Karpas-422 (cell line): ENCODE measurements around the gene AMN. TPM values are rescaled to one million over a fixed set of nuclear protein-coding genes. Genes with fewer than 3 reads are reported as not detected.
"Not testable (repeated sequence)": the region's sequence is repeated elsewhere in the genome, so short reads cannot be mapped to it uniquely, and the experiment has no call there.

Experiments
- DNase-seq: peaks from one replicate; pipeline ENCODE4 v3.0.0-alpha.2; 2015
- H2AFZ ChIP-seq: fragments of 200-600 bp; sonication (generic); 2 replicates; pipeline ENCODE4 v1.6.1; 2014; ENCODE audit warnings: antibody characterized with exemption, low read length, mixed read lengths
- H3K27ac ChIP-seq: fragments of 200-600 bp; sonication (generic); 2 replicates; pipeline ENCODE4 v1.5.1; 2014; ENCODE audit warnings: mild to moderate bottlenecking, low read length, moderate library complexity
- H3K27me3 ChIP-seq: fragments of 200-600 bp; sonication (generic); 2 replicates; pipeline ENCODE4 v1.6.1; 2014; ENCODE audit warnings: low read length, mixed read lengths
- H3K36me3 ChIP-seq: fragments of 200-600 bp; sonication (generic); 2 replicates; pipeline ENCODE4 v1.6.1; 2014; ENCODE audit warnings: low read length, mixed read lengths; ENCODE audit not compliant: insufficient read depth
- H3K4me1 ChIP-seq: fragments of 200-600 bp; sonication (generic); 2 replicates; pipeline ENCODE4 v1.6.1; 2014; ENCODE audit warnings: mild to moderate bottlenecking, low read length, mixed read lengths
- H3K4me2 ChIP-seq: fragments of 200-600 bp; sonication (generic); 2 replicates; pipeline ENCODE4 v1.6.1; 2014; ENCODE audit warnings: low read length, low read depth, mild to moderate bottlenecking; ENCODE audit not compliant: poor library complexity, severe bottlenecking
- H3K4me3 ChIP-seq: fragments of 200-600 bp; sonication (generic); 2 replicates; pipeline ENCODE4 v1.5.1; 2014; ENCODE audit warnings: mild to moderate bottlenecking, antibody characterized with exemption, low read length, mixed read lengths
- H3K79me2 ChIP-seq: fragments of 200-600 bp; sonication (generic); 2 replicates; pipeline ENCODE4 v1.6.1; 2014; ENCODE audit warnings: mild to moderate bottlenecking, low read length, mixed read lengths
- H3K9ac ChIP-seq: fragments of 200-600 bp; sonication (generic); 2 replicates; pipeline ENCODE4 v1.6.0; 2014; ENCODE audit warnings: low read length
- H3K9me2 ChIP-seq: fragments of 200-600 bp; sonication (generic), shearing (Covaris generic); replicated peaks from 2 replicates; pipeline ENCODE4 v1.6.0; 2014; ENCODE audit warnings: mild to moderate bottlenecking, low read length, moderate library complexity; ENCODE audit not compliant: insufficient read depth
- H3K9me3 ChIP-seq: fragments of 300-700, 200-600 bp; sonication (generic); 2 replicates; pipeline ENCODE4 v1.6.1; 2014; ENCODE audit warnings: low read length, mixed read lengths
- H4K20me1 ChIP-seq: fragments of 200-600 bp; sonication (generic); 2 replicates; pipeline ENCODE4 v1.6.1; 2014; ENCODE audit warnings: mild to moderate bottlenecking, antibody characterized with exemption, low read length, low read depth; ENCODE audit not compliant: insufficient read depth
- total RNA-seq: library from RNA; depleted of rRNA; stranded (reverse); fragments of >200 nt; shearing (Covaris generic); gene quantifications from 2 replicates; pipeline ENCODE4 v1.2.3, GENCODE V29; 2014; ENCODE audit warnings: low replicate concordance

AMN gene
- total RNA-seq, 1 experiment from 2014 or later: 7.7 TPM

GRCh38 chr14:102892651-102893050 lies 29.8 kb upstream of the AMN start:
- H3K79me2 ChIP-seq: peaks cover 35% of the 10 kb centered on the region
- H2AFZ ChIP-seq: no peak overlapping the region
- H3K27me3 ChIP-seq: no peaks in the 10 kb centered on the region
- H3K36me3 ChIP-seq: peaks cover 78% of the 10 kb centered on the region
- no peak overlapping the region for H3K4me3 ChIP-seq
- H3K9me2 ChIP-seq: no peaks in the 10 kb centered on the region
- no peak overlapping the region for H3K27ac ChIP-seq
- H3K4me1 ChIP-seq: peaks cover 30% of the 10 kb centered on the region
- no peak overlapping the region for H3K9ac ChIP-seq
- H3K9me3 ChIP-seq: no peaks in the 10 kb centered on the region
- H3K4me2 ChIP-seq: no peak overlapping the region
- no peak for DNase-seq
- no peaks in the 10 kb centered on the region for H4K20me1 ChIP-seq

GRCh38 chr14:102893452-102893851 lies 29.0 kb upstream of the AMN start:
- Histone ChIP-seq H3K79me2 (peaks cover 38% of the 10 kb centered on the region), H3K4me2 (no peak overlapping the region), H3K9me2 (no peaks in the 10 kb centered on the region), H3K27ac (no peak overlapping the region), H3K9me3 (no peaks in the 10 kb centered on the region), H3K4me1 (peaks cover 38% of the 10 kb centered on the region), H3K4me3 (no peak overlapping the region), H3K9ac (no peak overlapping the region), H3K27me3 (no peaks in the 10 kb centered on the region), H2AFZ (no peak overlapping the region), H4K20me1 (no peaks in the 10 kb centered on the region), H3K36me3 (peaks cover 73% of the 10 kb centered on the region)
- DNase-seq: no peak

- H3K79me2 ChIP-seq: peaks cover 27% of the 10 kb centered on the region
- not testable (repeated sequence) for H3K9me3 ChIP-seq, H2AFZ ChIP-seq, H3K4me2 ChIP-seq, H3K9ac ChIP-seq, DNase-seq, H4K20me1 ChIP-seq, H3K4me3 ChIP-seq, H3K9me2 ChIP-seq, H3K27me3 ChIP-seq
- H3K27ac ChIP-seq: peak overlapping the region; percentile 93
- peaks cover 49% of the 10 kb centered on the region for H3K36me3 ChIP-seq
- H3K4me1 ChIP-seq: peaks cover 71% of the 10 kb centered on the region
Measured at GRCh38 chr14:102896735-102897134, 25.7 kb upstream of the AMN start.

GRCh38 chr14:102897299-102898027 lies 25.0 kb upstream of the AMN start:
- no peaks in the 10 kb centered on the region for H4K20me1 ChIP-seq
- H3K79me2 ChIP-seq: peaks cover 30% of the 10 kb centered on the region
- H3K36me3 ChIP-seq: peaks cover 45% of the 10 kb centered on the region
- H3K27ac ChIP-seq: peak overlapping the region; percentile 93
- peak overlapping the region; percentile 16 for H3K9ac ChIP-seq
- no peaks in the 10 kb centered on the region for H3K9me3 ChIP-seq
- H3K9me2 ChIP-seq: no peaks in the 10 kb centered on the region
- peaks cover 78% of the 10 kb centered on the region for H3K4me1 ChIP-seq
- DNase-seq: no peak
- no peak overlapping the region for H2AFZ ChIP-seq
- H3K27me3 ChIP-seq: no peaks in the 10 kb centered on the region
- H3K4me3 ChIP-seq: no peak overlapping the region
- H3K4me2 ChIP-seq: peak overlapping the region; percentile 73

GRCh38 chr14:102898298-102898697 lies 24.2 kb upstream of the AMN start:
- Histone ChIP-seq H3K79me2 (peaks cover 34% of the 10 kb centered on the region), H3K9ac (peak overlapping the region; percentile 58), H3K27ac (peak overlapping the region; percentile 93)

GRCh38 chr14:102898776-102899515 lies 23.5 kb upstream of the AMN start:
- DNase-seq: no peak
- peak overlapping the region; percentile 58 for H3K9ac ChIP-seq
- no peak overlapping the region for H2AFZ ChIP-seq
- H3K27me3 ChIP-seq: no peaks in the 10 kb centered on the region
- no peaks in the 10 kb centered on the region for H3K9me3 ChIP-seq
- H3K27ac ChIP-seq: peak overlapping the region; percentile 93
- peak overlapping the region; percentile 4; the same call in 1 of the 2 replicates for H3K4me3 ChIP-seq
- H3K4me2 ChIP-seq: peak overlapping the region; percentile 73
- H3K9me2 ChIP-seq: no peaks in the 10 kb centered on the region
- H4K20me1 ChIP-seq: no peaks in the 10 kb centered on the region
- H3K36me3 ChIP-seq: peaks cover 54% of the 10 kb centered on the region
- peaks cover 87% of the 10 kb centered on the region for H3K4me1 ChIP-seq
- peaks cover 38% of the 10 kb centered on the region for H3K79me2 ChIP-seq

More at GRCh38 chr14:102898298-102898697, 24.2 kb upstream of the AMN start:
- peaks cover 48% of the 10 kb centered on the region for H3K36me3 ChIP-seq
- no peak overlapping the region for H2AFZ ChIP-seq
- H3K4me2 ChIP-seq: peak overlapping the region; percentile 73
- peaks cover 87% of the 10 kb centered on the region for H3K4me1 ChIP-seq
- H3K9me3 ChIP-seq: no peaks in the 10 kb centered on the region
- DNase-seq: no peak
- H3K4me3 ChIP-seq: no peak overlapping the region
- H3K27me3 ChIP-seq: no peaks in the 10 kb centered on the region
- H4K20me1 ChIP-seq: no peaks in the 10 kb centered on the region
- no peaks in the 10 kb centered on the region for H3K9me2 ChIP-seq

- peak overlapping the region; percentile 93 for H3K27ac ChIP-seq
- H3K9me3 ChIP-seq: no peaks in the 10 kb centered on the region
- no peak for DNase-seq
- H3K27me3 ChIP-seq: no peaks in the 10 kb centered on the region
- no peak overlapping the region for H2AFZ ChIP-seq
- H3K9ac ChIP-seq: peak overlapping the region; percentile 58
- no peak overlapping the region for H3K4me3 ChIP-seq
- peaks cover 87% of the 10 kb centered on the region for H3K4me1 ChIP-seq
- peak overlapping the region; percentile 73 for H3K4me2 ChIP-seq
- H4K20me1 ChIP-seq: no peaks in the 10 kb centered on the region
- H3K36me3 ChIP-seq: peaks cover 53% of the 10 kb centered on the region
- no peaks in the 10 kb centered on the region for H3K9me2 ChIP-seq
- H3K79me2 ChIP-seq: peaks cover 38% of the 10 kb centered on the region
Measured at GRCh38 chr14:102899516-102899900, 23.0 kb upstream of the AMN start.
